Neural crest cell (in vitro differentiated cells): ENCODE results near the gene EXT2. TPM values are rescaled to one million over a fixed set of nuclear protein-coding genes. Genes with fewer than 3 reads are reported as not detected.

ENCODE experiments used
- DNase-seq: peaks from one replicate; pipeline ENCODE4 v3.0.0; 2021; ENCODE audit warnings: low read depth, mixed read lengths, low spot score
- H3K27ac Mint-ChIP-seq: one replicate; pipeline ENCODE4 v1.8.0; 2021; ENCODE audit warnings: mild to moderate bottlenecking, mixed read lengths; ENCODE audit not compliant: unreplicated experiment
- H3K27me3 Mint-ChIP-seq: 2 replicates; pipeline ENCODE4 v1.8.0; 2021; ENCODE audit warnings: low read depth, mild to moderate bottlenecking, mixed read lengths
- H3K36me3 Mint-ChIP-seq: 2 replicates; pipeline ENCODE4 v1.8.0; 2021; ENCODE audit warnings: low read depth, mild to moderate bottlenecking, mixed read lengths
- H3K4me1 Mint-ChIP-seq: 2 replicates; pipeline ENCODE4 v1.8.0; 2021; ENCODE audit warnings: mixed read lengths
- H3K4me3 Mint-ChIP-seq: one replicate; pipeline ENCODE4 v1.8.0; 2021; ENCODE audit warnings: mild to moderate bottlenecking, mixed read lengths
- H3K9me3 Mint-ChIP-seq: 2 replicates; pipeline ENCODE4 v1.8.0; 2021; ENCODE audit warnings: mixed read lengths
- total RNA-seq: library from RNA; stranded (reverse); gene quantifications from 2 replicates; pipeline ENCODE4 v1.2.1, GENCODE V29; 2021
- TF ChIP-seq, protein P1 (sequence below): fragments of 200-600 bp; sonication (generic); conservative IDR thresholded peaks from 2 replicates; pipeline ENCODE4 v1.5.0; 2021; ENCODE audit warnings: antibody characterized with exemption, mild to moderate bottlenecking

EXT2 gene
- total RNA-seq, 1 donor from 2014 or later: 56.6 TPM

DNA sequence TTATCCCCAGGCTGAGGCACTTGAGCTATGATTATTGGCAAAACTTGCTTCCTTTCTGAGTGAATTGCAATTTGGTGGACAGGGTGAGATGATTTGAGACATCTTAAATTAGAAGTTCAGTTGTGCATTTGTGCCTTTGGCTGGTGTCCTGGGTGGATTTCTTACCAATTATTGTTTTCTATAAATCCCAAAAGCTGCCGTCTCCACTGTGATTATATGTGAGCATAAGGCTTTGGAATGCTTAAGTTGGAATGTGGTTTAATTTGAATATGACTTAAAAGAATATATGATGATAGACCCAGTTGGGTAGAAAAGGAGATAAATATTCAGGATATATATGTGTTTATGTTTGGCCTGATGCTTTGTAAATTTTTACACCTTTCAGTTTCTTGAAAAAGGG, 70.0 kb downstream of the EXT2 start:
- DNase-seq: no peak
- Mint-ChIP-seq H3K4me3 (no peak overlapping the region), H3K27me3 (no peaks in the 10 kb centered on the region), H3K4me1 (no peaks in the 10 kb centered on the region), H3K36me3 (peaks cover 1% of the 10 kb centered on the region), H3K27ac (no peak overlapping the region), H3K9me3 (no peaks in the 10 kb centered on the region)
- TF ChIP-seq, protein P1, sequence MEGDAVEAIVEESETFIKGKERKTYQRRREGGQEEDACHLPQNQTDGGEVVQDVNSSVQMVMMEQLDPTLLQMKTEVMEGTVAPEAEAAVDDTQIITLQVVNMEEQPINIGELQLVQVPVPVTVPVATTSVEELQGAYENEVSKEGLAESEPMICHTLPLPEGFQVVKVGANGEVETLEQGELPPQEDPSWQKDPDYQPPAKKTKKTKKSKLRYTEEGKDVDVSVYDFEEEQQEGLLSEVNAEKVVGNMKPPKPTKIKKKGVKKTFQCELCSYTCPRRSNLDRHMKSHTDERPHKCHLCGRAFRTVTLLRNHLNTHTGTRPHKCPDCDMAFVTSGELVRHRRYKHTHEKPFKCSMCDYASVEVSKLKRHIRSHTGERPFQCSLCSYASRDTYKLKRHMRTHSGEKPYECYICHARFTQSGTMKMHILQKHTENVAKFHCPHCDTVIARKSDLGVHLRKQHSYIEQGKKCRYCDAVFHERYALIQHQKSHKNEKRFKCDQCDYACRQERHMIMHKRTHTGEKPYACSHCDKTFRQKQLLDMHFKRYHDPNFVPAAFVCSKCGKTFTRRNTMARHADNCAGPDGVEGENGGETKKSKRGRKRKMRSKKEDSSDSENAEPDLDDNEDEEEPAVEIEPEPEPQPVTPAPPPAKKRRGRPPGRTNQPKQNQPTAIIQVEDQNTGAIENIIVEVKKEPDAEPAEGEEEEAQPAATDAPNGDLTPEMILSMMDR: no peak

- DNase-seq: no peak
- no peaks in the 10 kb centered on the region for H3K9me3 Mint-ChIP-seq
- no peak overlapping the region for H3K27ac Mint-ChIP-seq
- no peaks in the 10 kb centered on the region for H3K4me1 Mint-ChIP-seq
- no peak overlapping the region for H3K4me3 Mint-ChIP-seq
- TF ChIP-seq, protein P1: no peak
- H3K27me3 Mint-ChIP-seq: no peaks in the 10 kb centered on the region
- H3K36me3 Mint-ChIP-seq: no peaks in the 10 kb centered on the region
These were observed 71.6 kb downstream of the EXT2 start for GRCh38 chr11:44167046-44167445.

DNA sequence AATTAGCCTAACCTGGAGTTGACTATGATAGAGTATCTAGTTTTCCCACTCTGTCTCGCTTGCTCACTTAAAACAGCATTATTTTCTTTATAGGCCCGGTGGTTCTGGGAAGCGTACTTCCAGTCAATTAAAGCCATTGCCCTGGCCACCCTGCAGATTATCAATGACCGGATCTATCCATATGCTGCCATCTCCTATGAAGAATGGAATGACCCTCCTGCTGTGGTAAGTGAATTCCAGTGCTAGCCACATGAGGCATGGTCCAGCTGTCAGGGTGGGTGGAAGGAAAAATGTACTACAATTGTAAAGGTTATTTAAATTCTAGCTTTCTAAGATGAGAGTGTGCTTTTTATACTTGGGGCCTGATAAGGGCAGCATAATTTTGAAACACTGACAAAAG, 76.0 kb downstream of the EXT2 start:
- no peak overlapping the region for H3K27ac Mint-ChIP-seq
- TF ChIP-seq, protein P1: no peak
- H3K4me1 Mint-ChIP-seq: no peaks in the 10 kb centered on the region
- peaks cover 5% of the 10 kb centered on the region for H3K27me3 Mint-ChIP-seq
- H3K4me3 Mint-ChIP-seq: no peak overlapping the region
- DNase-seq: no peak
- no peaks in the 10 kb centered on the region for H3K9me3 Mint-ChIP-seq
- H3K36me3 Mint-ChIP-seq: peaks cover 9% of the 10 kb centered on the region

DNA sequence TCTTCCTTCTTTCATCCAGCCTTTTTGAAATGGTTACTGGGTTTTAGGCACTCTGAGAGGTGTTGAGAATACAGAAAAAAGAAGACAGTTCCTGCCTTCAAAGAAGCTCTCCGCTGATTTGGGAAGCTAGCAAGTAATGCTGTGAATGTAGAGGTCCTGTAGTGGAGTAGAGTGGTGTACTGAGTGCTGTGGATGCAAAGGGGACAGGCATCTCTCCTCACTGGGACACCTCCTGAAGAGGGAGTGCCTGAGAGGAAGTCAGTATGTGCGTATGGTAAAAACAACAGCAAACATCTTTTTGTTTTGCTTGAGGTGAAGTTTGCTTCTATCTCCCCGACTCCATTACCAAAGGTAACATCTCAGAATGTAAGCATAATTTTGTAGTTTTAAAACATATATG, 77.5 kb downstream of the EXT2 start:
- no peak for DNase-seq
- Mint-ChIP-seq H3K4me1 (no peaks in the 10 kb centered on the region), H3K36me3 (peaks cover 9% of the 10 kb centered on the region), H3K27ac (no peak overlapping the region), H3K27me3 (peaks cover 5% of the 10 kb centered on the region), H3K4me3 (no peak overlapping the region), H3K9me3 (no peaks in the 10 kb centered on the region)
- TF ChIP-seq, protein P1: no peak

DNA sequence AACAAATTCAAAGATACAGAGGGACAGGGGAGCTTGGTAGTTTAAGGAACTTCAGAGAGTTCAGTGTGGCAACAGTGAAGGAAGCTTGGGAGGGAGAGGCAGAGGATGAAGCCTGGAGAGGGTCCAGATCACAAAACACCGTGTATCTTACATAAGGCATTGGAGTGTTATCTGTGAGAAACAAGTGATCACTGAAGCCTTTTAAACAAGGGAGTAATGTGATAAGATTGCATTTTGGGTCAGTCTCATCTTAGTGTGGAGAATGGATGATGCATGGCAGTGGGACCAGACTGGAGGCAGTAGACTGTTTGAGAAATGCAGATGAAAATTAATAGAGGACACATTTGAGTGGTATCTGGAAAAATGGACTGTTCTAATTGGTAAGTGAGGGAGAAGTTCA, 79.4 kb downstream of the EXT2 start:
- Mint-ChIP-seq H3K4me3 (no peak overlapping the region), H3K27me3 (peaks cover 5% of the 10 kb centered on the region), H3K36me3 (peaks cover 9% of the 10 kb centered on the region), H3K4me1 (peaks cover 7% of the 10 kb centered on the region), H3K9me3 (no peaks in the 10 kb centered on the region), H3K27ac (no peak overlapping the region)
- no peak for DNase-seq
- TF ChIP-seq, protein P1: no peak
